Measurements from ENCODE around the gene DNAH7. TPM values are rescaled to one million over a fixed set of nuclear protein-coding genes. Genes with fewer than 3 reads are reported as not detected.

Gene DNAH7
- total RNA-seq, 4 donors from 2014 or later = 9.9 to 21.7 (median 15.5) TPM

Other genes starting within 250 kb of the DNAH7 start
- gene STK17B, start 102.7 kb upstream of the DNAH7 start, total RNA-seq = 10 to 100 TPM; 19.4 to 86.9 (median 33.9) TPM